Psoas muscle (tissue), 8 donors: ENCODE data around the gene TLR2. TPM values are rescaled to one million over a fixed set of nuclear protein-coding genes. Genes with fewer than 3 reads are reported as not detected.
"Not testable (repeated sequence)": the region's sequence is repeated elsewhere in the genome, so short reads cannot be mapped to it uniquely, and the experiment has no call there.

Experiments
- ATAC-seq, 4 donors: fragments of 200-7000 bp; cut with Tn5 transposase; one replicate each; pipeline ENCODE4 v1.9.1; 2020; ENCODE audit warnings: moderate library complexity in 3 of 4, mild to moderate bottlenecking in 2 of 4
- DNase-seq, 2 donors: peaks; one replicate each; pipeline ENCODE4 v3.0.0-alpha.2; 2020
- H3K27ac ChIP-seq: fragments of 200-600 bp; one replicate; pipeline ENCODE4 v1.8.0; 2022
- H3K27me3 ChIP-seq, 3 donors: fragments of 200-600 bp in 1 of 3; one replicate each; pipeline versions ENCODE4 v1.6.1 to v1.8.0; 2013 to 2022; ENCODE audit warnings: low read length in 2 of 3, mild to moderate bottlenecking in 2 of 3, moderate library complexity in 1 of 3; ENCODE audit not compliant: insufficient read depth in 3 of 3
- H3K36me3 ChIP-seq, 2 donors: fragments of 200-600 bp in 1 of 2; one replicate each; pipeline versions ENCODE4 v1.6.1 to v1.8.0; 2013 to 2022; ENCODE audit warnings: low read depth in 1 of 2, mild to moderate bottlenecking in 1 of 2, moderate library complexity in 1 of 2; ENCODE audit not compliant: insufficient read depth in 1 of 2
- H3K4me1 ChIP-seq: fragments of 200-600 bp; one replicate; pipeline ENCODE4 v1.8.0; 2022
- H3K4me3 ChIP-seq: fragments of 200-600 bp; one replicate; pipeline ENCODE4 v1.8.0; 2022; ENCODE audit warnings: mild to moderate bottlenecking
- H3K9me3 ChIP-seq: fragments of 200-600 bp; one replicate; pipeline ENCODE4 v1.8.0; 2022
- WGBS, 3 donors: extraction: QIAGEN DNeasy Blood & Tissue Kit; methylation state at CpG; one replicate each; pipeline versions ENCODE4 v1.1.6 to v1.1.7; 2013; 5-methylcytosine and 5-hydroxymethylcytosine counted together
- intact Hi-C, 2 donors: fragments of 100-400 bp; cut with DNase I; formaldehyde crosslinking; loops; one replicate each; pipeline versions ENCODE4 v1.11.0 to v1.14.2; 2022
- polyA plus RNA-seq, 3 donors: library from polyadenylated mRNA; stranded (reverse); fragments of 200-250 nt; gene quantifications; one replicate each; pipeline ENCODE4 v1.2.3, GENCODE V29; 2013
- total RNA-seq, 4 donors: library from RNA; stranded (reverse); fragmentation: NEBNext Ultra II Directional in 2 of 4; extraction: Animal tissue kit (Norgen Biotek cat#: 25700) in 2 of 4; gene quantifications; one replicate each; pipeline versions ENCODE4 v1.2.1 to v1.2.4, GENCODE V29; 2021 to 2023
- TF ChIP-seq, protein P1 (sequence below): fragments of 200-600 bp; IDR thresholded peaks from one replicate; pipeline ENCODE4 v1.8.0; 2022; ENCODE audit warnings: antibody characterized with exemption
- donor health status: healthy with polysubstance abuse.
- donor health status: DM: no; HTN: no; CAD: no; lungs with moderate emphysema.
- donor health status: Bipolar disorder and iron deficiency.
- donor health status: healthy.
- donor health status: DM: yes; HTN: yes; CAD: no.
- donor health status: DM: no; HTN: no; CAD: no.
- donor health status: DM: no; HTN: no; CAD: no.
- donor health status: DM: yes; HTN: yes; CAD: no.

TLR2 gene
- total and polyA plus RNA-seq, 7 donors = 0.42 to 3.7 (median 1.8) TPM

GRCh38 chr4:153661908-153662307 is 22.2 kb upstream of the TLR2 start:
- Histone ChIP-seq H3K9me3 (no peaks in the 10 kb centered on the region), H3K27me3 (no peaks in the 10 kb centered on the region), H3K27ac (no peak overlapping the region), H3K4me1 (no peaks in the 10 kb centered on the region), H3K4me3 (no peak overlapping the region), H3K36me3 (no peaks in the 10 kb centered on the region)
- TF ChIP-seq, protein P1, sequence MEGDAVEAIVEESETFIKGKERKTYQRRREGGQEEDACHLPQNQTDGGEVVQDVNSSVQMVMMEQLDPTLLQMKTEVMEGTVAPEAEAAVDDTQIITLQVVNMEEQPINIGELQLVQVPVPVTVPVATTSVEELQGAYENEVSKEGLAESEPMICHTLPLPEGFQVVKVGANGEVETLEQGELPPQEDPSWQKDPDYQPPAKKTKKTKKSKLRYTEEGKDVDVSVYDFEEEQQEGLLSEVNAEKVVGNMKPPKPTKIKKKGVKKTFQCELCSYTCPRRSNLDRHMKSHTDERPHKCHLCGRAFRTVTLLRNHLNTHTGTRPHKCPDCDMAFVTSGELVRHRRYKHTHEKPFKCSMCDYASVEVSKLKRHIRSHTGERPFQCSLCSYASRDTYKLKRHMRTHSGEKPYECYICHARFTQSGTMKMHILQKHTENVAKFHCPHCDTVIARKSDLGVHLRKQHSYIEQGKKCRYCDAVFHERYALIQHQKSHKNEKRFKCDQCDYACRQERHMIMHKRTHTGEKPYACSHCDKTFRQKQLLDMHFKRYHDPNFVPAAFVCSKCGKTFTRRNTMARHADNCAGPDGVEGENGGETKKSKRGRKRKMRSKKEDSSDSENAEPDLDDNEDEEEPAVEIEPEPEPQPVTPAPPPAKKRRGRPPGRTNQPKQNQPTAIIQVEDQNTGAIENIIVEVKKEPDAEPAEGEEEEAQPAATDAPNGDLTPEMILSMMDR = no peak
- no peak for DNase-seq
- 93 to 100% (median 97%) methylated on average over 1 of the region's 1 CpG for WGBS, 3 donors
- intact Hi-C loops = no loop called here
- ATAC-seq = no peak

DNA sequence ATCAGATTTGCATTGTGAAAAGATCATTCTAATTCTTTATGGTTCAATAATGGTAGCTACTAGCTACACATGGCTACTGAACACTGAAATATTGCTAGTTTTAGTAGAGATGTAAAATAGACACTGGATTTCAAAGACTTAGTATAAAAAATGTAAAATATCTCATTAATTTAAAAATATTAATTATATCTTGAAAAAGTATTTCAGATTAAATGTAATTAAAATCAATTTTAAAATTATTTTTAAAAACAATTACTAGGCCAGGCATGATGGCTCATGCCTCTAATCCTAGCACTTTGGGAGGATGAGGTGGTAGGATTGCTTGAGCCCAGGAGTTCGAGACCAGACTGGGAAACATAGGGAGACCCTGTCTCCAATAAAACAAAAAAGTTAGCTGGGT is 20.4 kb upstream of the TLR2 start:
- H3K27me3 ChIP-seq = no peaks in the 10 kb centered on the region
- no peak for ATAC-seq
- no peaks in the 10 kb centered on the region for H3K36me3 ChIP-seq
- H3K27ac ChIP-seq = no peak overlapping the region
- TF ChIP-seq, protein P1 = no peak
- DNase-seq = no peak
- intact Hi-C loops = no loop called here
- no peak overlapping the region for H3K4me3 ChIP-seq
- H3K4me1 ChIP-seq = no peaks in the 10 kb centered on the region
- 88 to 91% (median 89%) methylated on average over 1 of the region's 1 CpG for WGBS, 3 donors
- H3K9me3 ChIP-seq = no peaks in the 10 kb centered on the region

DNA sequence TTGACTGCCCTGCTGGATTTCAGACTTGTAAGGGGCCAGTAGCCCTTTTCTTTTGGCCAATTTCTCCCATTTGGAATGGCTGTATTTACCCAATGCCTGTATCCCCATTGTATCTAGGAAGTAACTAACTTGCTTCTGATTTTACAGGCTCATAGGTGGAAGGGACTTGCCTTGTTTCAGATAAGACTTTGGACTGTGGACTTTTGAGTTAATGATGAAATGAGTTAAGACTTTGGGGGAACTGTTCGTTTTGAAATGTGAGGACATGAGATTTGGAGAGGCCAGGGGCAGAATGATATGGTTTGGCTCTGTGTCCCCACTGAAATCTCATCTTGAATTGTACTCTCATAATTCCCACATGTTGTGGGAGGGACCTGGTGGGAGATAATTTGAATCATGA is 17.6 kb upstream of the TLR2 start:
- DNase-seq, H3K4me3 ChIP-seq, H3K36me3 ChIP-seq, H3K27me3 ChIP-seq, ATAC-seq, H3K4me1 ChIP-seq, H3K9me3 ChIP-seq, intact Hi-C loops, H3K27ac ChIP-seq: not testable (repeated sequence)
- 38 to 57% (median 52%) methylated on average over 1 of the region's 1 CpG for WGBS, 3 donors

DNA sequence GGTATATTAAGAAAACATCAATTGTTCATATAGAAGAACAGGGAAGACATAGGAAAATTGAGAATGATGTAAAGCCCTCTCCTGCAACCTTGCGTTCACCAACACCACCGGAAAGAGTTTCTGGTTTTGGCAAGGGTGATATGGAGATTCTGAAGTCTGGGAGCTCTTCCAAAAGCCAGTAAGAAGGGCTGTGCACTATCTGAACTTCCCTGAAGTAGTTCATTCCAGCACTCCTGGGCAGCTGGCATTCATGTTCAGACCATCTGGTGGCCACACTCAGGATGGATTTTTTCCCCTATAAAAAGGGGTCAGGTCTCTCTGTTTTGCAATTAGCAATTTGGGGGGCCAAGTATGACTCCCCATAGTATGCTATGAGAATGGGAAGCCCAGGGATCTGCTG is 15.4 kb upstream of the TLR2 start:
- Histone ChIP-seq H3K36me3 (no peaks in the 10 kb centered on the region), H3K9me3 (no peaks in the 10 kb centered on the region), H3K4me3 (no peak overlapping the region), H3K4me1 (no peaks in the 10 kb centered on the region), H3K27ac (no peak overlapping the region), H3K27me3 (no peaks in the 10 kb centered on the region)
- TF ChIP-seq, protein P1 = no peak
- intact Hi-C loops = no loop called here
- WGBS, 3 donors = 26 to 33% (median 28%) methylated on average over 2 of the region's 2 CpGs
- ATAC-seq = no peak
- no peak for DNase-seq

GRCh38 chr4:153669838-153670237 is 14.2 kb upstream of the TLR2 start:
- no peaks in the 10 kb centered on the region for H3K36me3 ChIP-seq
- WGBS, 3 donors = 54 to 74% (median 54%) methylated on average over 3 of the region's 3 CpGs
- no peak overlapping the region for H3K27ac ChIP-seq
- no peak overlapping the region for H3K4me3 ChIP-seq
- TF ChIP-seq, protein P1 = no peak
- H3K4me1 ChIP-seq = no peaks in the 10 kb centered on the region
- intact Hi-C loops = no loop called here
- no peak for DNase-seq
- ATAC-seq = no peak
- H3K27me3 ChIP-seq = no peaks in the 10 kb centered on the region
- H3K9me3 ChIP-seq = no peaks in the 10 kb centered on the region
